ENCODE measurements around the gene MRPS27. TPM values are rescaled to one million over a fixed set of nuclear protein-coding genes. Genes with fewer than 3 reads are reported as not detected.

Gene MRPS27
- total and polyA plus RNA-seq, 2 of the 4 experiments (the other 2 are of a cell fraction) = 46.9 to 90.5 TPM

DNA sequence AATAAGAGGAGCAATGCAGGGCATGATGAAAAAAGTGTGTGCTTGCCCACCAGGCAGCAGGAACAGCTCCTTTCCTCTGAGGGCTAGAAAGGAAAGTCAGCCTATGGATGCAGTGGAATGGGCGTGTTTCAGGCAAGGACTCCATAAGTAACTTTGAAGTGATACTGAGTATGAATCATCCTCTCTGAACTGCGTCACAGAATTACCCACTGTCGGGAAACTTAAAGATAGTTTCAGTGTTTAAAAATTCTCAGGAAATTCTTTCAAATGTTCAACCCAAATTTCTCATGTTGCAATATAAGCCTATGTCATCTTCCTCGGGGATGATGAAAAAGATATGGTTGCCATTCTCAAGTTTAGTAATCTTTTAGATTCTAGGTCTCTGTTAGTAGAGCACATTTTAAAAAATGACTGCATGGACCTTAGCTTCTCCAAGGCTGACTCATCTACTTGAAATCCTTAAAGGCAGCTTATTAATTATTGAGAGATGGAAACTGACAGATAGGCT is 27.8 kb upstream of the MRPS27 start:
- Histone ChIP-seq H3K4ac (ENCODE audit: low read depth, low read length) (peak overlapping the region; percentile 59), H3K79me1 (ENCODE audit: low read depth in 1 of 2, low read length in 2 of 2) (peaks cover 0 to 8% of the 10 kb centered on the region in 2 experiments; a peak in 1 of 4 replicates), H4K20me1 (ENCODE audit: insufficient read depth, low read length) (no peaks in the 10 kb centered on the region), H4K5ac (ENCODE audit: low read depth, low read length) (peak overlapping the region; percentile 73), H3K9ac (ENCODE audit: low read depth, low read length) (peak overlapping the region; percentile 18; the same call in 1 of the 2 replicates), H3K9me1 (ENCODE audit: insufficient read depth, low read length) (peaks cover 12% of the 10 kb centered on the region), H3K4me2 (ENCODE audit: low read depth, low read length) (peak overlapping the region; percentile 42), H2BK120ac (ENCODE audit: low read depth, low read length) (peak overlapping the region; percentile 73), H4K8ac (ENCODE audit: low read depth in 2 of 2, low read length in 2 of 2) (peak overlapping the region; percentile 47 to 75; a peak in 3 of 4 replicates), H3K4me1 (ENCODE audit: control insufficient read depth, insufficient read depth, low read length) (peaks cover 27% of the 10 kb centered on the region), H3K27ac (ENCODE audit: insufficient read depth, low read length) (peak overlapping the region; percentile 82), H4K91ac (ENCODE audit: insufficient read depth, low read depth, low read length) (peak overlapping the region; percentile 85), H2BK5ac (ENCODE audit: low read depth, low read length, poor library complexity, severe bottlenecking) (peak overlapping the region; percentile 82), H3K23ac (ENCODE audit: low read depth, low read length) (peak overlapping the region; percentile 19; the same call in 1 of the 2 replicates), H2BK20ac (ENCODE audit: low read depth, low read length) (peak overlapping the region; percentile 47; the same call in 1 of the 2 replicates), H3K9me3 (ENCODE audit: control insufficient read depth, insufficient read depth, low read length) (no peaks in the 10 kb centered on the region), H2AK5ac (ENCODE audit: low read depth, low read length) (peak overlapping the region; percentile 33), H3K4me3 (ENCODE audit: insufficient read depth, low read depth, low read length) (no peak overlapping the region), H2AFZ (replicated peaks; ENCODE audit: low read length, poor library complexity) (peak overlapping the region; percentile 87), H3K14ac (replicated peaks; ENCODE audit: low read depth, low read length) (peak overlapping the region; percentile 51), H3K18ac (ENCODE audit: low read depth, low read length) (peak overlapping the region; percentile 87), H2BK15ac (ENCODE audit: low read depth, low read length) (peak overlapping the region; percentile 31; the same call in 1 of the 3 replicates), H2AK9ac (replicated peaks; ENCODE audit: low read depth, low read length, poor library complexity) (no peak overlapping the region), H3K27me3 (ENCODE audit: control insufficient read depth, insufficient read depth, low read length) (no peaks in the 10 kb centered on the region), H3K56ac (ENCODE audit: extremely low read depth, insufficient read depth, low read length) (peak overlapping the region; percentile 11; the same call in 1 of the 2 replicates), H3K36me3 (ENCODE audit: control insufficient read depth, insufficient read depth, low read length) (peaks cover 6% of the 10 kb centered on the region)
- no CpG with 5 or more reads among the region's 4 CpGs for WGBS, 2 experiments (ENCODE audit: extremely low coverage in 2 of 2, insufficient read length in 1 of 2)
- dilution Hi-C loops (cut with HindIII; ENCODE audit: low sequenced_read_pairs, unreplicated experiment) (no loop called here), intact Hi-C loops (cut with micrococcal nuclease) (no loop called here), in situ Hi-C loops (cut with MboI; ENCODE audit: low sequenced_read_pairs) (no loop called here)
- no peak for TF ChIP-seq MAFK (IDR thresholded peaks at IDR 0.05; ENCODE audit: low read depth, low read length)
- no peak for TF ChIP-seq RFX5 (IDR thresholded peaks at IDR 0.05; ENCODE audit: low read depth, low read length)
- TF ChIP-seq MXI1 (IDR thresholded peaks at IDR 0.05; ENCODE audit: borderline replicate concordance, low read depth, low read length) = no peak
- peak; percentile 97 for TF ChIP-seq CEBPB (IDR thresholded peaks at IDR 0.05; ENCODE audit: low read depth, low read length)
- TF ChIP-seq USF2 (IDR thresholded peaks at IDR 0.05; ENCODE audit: low read depth, low read length) = no peak
- TF ChIP-seq NFE2L2 (IDR thresholded peaks at IDR 0.05; ENCODE audit: low read depth, low read length) = no peak
- TF ChIP-seq SMC3 (IDR thresholded peaks at IDR 0.05; ENCODE audit: low read depth, low read length) = no peak
- peak; percentile 76 for TF ChIP-seq FOS (IDR thresholded peaks at IDR 0.05; ENCODE audit: low read depth, low read length)
- peak; percentile 70 for TF ChIP-seq POLR2A (IDR thresholded peaks at IDR 0.05; ENCODE audit: low read depth, low read length)
- BruUV-seq (replicated peaks) = no TSS peak
- peak; percentile 94 for ATAC-seq (ENCODE audit: low read depth)
- peak; percentile 98 for DNase-seq
- ChIA-PET POLR2A (ENCODE audit: unreplicated experiment) (no interaction called here), CTCF (no interaction called here)
